Islet precursor cell (in vitro differentiated cells): ENCODE results near the gene CA5A.
"Not testable (repeated sequence)": the region's sequence is repeated elsewhere in the genome, so short reads cannot be mapped to it uniquely, and the experiment has no call there.

Experiments used
- DNase-seq: peaks from one replicate; pipeline ENCODE4 v3.0.0-alpha.2; 2018

Gene CA5A

DNA sequence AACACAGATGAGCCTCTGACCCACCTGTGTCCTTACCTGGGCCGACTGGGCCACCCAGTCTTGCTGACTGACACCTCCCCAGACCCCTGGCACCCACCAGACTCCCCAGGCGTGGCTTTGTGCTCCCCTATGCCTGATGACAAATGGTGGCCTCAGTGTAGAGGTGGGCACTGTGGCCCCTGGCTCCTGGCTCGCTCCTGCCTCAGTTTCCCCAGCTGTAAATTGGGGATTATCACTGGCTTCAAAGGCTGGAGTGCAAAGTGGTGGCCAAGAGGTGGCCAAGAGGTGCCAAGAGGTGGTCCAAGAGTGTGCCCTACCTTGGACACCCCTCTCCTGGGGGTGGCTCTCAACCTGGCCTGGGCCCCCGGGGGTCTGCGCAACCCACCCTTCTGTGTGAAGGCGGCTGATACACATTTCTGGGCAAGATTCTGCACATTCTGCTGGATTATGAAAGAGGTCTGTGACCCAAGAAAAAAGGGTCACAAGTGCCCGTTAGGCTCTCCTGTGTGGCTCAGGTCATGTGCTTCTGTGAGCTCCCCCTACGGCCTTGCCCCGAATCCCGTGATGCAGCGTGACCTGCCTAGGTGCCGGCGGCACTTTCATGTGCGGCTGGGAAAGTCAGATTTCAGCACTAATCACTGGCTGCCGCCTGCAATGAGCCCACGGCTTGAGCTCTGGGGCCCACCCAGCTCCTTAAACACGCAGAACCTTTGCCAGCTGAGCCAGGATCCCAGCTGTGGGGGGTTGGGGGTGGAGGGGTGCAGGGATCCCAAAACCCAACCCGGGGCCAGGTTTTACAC lies 74.8 kb downstream of the CA5A start:
- not testable (repeated sequence) for DNase-seq

GRCh38 chr16:87860553-87861299 lies 75.6 kb downstream of the CA5A start:
- DNase-seq, result peak; percentile 82

- DNase-seq, result not testable (repeated sequence)
These were observed 78.0 kb downstream of the CA5A start for GRCh38 chr16:87858151-87858993.

DNA sequence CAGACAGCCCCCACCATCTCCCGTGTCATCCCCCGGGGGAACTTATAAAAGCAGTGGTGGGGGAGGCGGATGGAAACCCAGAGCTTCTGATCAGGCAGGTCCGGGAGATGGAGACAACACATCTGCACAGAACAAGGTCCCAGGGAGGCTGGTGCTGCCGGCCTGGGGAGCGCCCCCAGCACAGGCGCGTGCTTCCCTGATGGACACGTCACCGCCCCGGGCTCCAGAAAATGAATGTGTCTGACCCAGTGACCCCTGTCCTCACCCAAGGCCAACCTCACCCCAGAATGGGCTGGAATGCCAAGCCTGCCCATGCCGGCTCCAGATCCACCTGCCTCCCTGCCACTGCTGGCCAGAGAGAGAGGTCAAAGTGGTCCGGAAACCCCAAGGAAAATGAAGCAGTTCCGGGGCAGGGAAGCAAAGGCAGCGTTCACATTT lies 79.5 kb downstream of the CA5A start:
- DNase-seq, result no peak

DNA sequence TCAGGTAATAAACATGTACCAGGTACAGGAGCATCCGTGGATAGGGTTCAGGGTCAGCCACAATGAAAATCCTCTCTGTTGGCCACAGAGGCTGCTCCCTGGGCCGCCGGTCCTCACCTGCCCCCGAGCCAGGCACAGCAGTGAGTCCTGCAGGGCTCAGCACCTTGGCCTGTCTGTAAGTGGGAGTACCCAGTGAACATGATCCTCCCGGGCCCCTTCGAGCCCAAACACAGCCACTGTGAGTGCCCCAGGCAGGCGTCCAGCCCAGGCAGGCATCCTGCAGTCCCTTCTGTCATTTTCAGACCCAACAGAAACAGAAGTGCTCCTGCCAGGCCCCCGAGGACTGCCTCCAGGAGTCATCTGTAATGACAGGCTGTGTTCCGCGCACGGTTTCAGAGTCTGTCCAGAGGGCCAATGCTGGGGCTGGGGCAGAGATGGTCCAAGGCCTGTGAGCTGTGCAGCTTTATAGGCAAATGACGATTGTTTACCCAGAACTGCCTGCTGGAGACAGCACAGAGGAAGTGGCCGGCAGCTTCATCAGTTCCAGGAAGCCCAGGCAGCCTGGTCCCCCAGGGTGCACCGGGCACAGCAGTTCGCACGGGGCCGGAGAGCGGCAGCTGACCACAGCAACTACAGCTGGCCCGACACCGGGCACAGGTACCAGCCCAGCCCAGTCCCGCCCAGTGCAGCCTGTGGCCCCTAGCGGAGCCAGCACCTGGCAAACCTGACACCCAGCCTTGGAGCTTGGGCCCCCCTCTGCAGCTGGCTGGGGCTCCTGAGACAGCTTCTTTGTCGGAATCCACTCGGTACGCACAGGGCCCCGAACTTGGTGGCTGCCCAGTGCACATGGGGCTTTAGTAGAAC lies 80.2 kb downstream of the CA5A start:
- peak; percentile 84 for DNase-seq

DNA sequence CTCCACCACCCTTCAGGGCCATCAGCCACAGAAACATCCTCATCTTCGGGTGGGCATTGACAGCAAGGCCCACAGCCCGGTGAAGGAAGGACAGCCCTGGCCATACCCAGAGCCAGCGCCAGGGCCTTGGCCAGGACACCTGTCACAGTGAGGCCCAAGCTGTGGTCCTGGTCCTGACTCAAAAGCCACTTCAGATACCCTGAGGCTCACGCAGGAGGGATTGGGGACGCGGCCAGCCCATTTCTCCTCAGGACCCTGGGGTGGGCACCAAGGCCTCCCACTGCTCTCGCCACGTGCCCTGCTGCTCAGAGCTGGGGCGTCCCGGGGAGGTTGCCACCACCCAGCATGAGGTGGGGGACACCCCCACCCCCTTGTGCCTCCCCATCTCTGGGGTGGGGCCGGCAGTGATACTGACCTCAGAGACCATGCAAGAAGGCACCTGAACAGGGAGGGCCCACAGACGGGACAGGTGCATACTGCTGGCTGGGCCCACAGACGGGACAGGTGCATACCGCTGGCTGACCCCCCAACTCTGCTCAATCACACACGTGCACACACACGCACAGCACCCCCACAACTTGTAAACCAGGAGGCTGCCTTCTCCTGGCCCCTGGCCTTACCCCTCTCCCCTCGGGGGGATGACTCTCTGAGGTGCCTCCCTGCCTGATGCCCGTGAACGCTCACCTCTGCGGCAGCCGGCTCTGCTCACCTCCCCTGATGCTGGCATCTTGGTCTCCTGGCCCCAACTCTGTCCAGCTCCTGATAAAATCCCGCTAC lies 81.2 kb downstream of the CA5A start:
- no peak for DNase-seq

- no peak for DNase-seq
These were observed 82.0 kb downstream of the CA5A start for GRCh38 chr16:87854053-87854906.

- peak; percentile 99 for DNase-seq
These were observed 82.8 kb downstream of the CA5A start for GRCh38 chr16:87853411-87854052.

GRCh38 chr16:87851601-87852000 lies 84.7 kb downstream of the CA5A start:
- peak; percentile 93 for DNase-seq

- peak; percentile 88 for DNase-seq
These were observed 85.2 kb downstream of the CA5A start for GRCh38 chr16:87851141-87851587.

DNA sequence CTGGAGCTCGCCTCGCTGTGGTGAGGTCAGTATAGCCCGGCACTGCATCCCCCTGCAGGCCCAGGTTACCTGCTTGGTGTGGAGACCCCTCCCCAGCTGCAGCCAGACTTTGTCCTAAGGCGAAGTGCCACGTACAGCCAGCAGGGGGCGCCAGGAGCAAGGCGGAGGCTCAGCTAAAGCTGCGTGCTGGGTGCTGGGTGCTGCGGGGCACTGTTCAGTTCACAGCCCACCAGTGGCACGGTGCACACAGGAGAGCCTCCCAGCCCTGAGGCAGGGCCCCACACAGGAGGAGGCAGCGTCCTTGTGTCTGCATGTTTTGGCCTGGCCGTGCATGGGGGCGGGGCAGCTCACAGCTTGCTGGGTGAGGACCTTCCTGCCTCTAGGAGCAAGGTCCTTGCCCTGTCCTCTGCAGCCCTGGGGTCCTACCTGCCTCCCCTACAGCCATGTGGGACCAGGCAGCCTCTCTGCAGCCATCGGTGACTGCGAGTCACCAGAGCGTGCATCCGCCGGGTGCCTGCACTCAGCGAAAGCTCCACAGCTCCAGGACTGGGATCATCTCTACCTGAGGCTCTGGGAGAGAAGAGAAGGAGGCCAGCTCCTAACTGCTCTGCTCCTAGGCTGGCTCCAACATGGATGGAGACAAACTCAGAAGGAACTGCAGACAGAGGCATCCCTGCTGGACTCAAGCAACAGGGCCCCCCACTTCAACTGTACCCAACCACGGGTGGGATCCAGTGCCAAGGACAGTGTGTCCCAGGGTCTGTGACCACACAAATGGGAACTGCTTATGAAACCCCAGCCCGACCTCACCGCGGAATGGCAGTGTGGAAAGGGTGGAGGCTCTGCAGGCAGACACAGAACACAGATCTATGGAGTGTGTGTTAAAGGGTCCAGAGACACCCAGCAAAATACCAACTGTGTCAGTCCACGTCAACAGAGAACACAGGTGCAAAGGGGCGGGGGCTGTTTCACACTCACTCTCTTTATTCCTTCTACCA lies 86.0 kb downstream of the CA5A start:
- DNase-seq, result peak; percentile 90

DNA sequence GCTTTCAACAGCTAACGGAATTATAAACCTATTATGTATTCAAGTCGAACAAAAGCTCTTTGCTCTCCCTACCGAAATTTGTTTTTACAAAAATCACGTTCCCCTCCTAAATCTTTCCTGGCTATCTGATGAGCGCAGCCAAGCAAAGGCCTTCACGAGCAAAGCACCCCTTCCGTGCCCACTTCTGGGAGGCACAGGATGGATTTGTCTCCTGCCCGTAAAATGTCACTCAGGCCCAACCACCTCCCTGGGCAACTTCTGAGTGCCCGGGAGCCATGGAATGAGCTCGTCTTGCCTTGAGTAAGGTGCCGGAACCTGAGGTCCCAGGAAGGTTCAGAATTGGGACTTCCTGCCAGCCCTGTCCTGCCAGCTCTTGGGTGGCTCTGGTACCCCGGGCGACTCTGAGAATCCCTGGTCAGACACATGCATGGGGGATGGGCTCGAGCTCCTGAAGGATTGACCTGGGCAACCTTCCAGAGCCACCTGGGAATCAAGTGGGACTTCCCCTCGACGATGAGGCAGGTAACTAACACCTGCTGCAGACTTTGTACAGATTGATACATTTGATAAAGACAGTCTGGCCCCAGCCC lies 86.8 kb downstream of the CA5A start:
- DNase-seq, result no peak

DNA sequence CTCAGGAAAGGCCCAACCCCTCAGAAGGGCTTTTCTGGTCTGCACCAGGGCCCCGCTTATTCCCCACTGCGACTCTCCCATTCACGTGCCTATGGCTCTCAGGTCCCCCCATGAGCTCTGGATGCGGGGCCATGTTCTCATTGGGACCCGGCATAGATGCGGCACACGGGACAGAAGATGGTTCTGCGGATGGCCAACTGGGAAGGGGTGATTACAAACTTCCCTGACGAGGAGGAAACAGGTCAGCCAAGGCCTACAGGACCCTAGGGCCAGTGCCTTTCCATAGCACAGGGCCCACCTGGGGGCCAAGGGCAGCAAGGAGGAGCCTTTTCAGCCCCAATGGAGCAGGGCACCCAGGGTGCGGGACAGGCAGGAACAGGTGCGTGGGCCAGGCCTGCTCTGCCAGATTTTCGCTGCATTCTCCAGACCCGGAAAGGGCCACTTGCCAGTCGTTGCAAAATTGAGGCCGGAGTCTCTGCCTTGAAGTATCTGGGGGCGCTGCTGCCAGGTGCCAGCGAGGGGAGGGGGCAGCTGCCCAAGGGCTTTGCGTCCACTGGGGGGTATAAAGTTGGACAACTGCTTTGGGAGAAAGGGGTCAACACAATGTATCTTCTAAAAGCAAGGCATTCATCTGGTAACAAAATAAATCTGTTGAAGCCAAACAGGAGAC lies 87.5 kb downstream of the CA5A start:
- DNase-seq, result no peak

GRCh38 chr16:87847785-87848675 lies 88.3 kb downstream of the CA5A start:
- DNase-seq, result no peak

DNA sequence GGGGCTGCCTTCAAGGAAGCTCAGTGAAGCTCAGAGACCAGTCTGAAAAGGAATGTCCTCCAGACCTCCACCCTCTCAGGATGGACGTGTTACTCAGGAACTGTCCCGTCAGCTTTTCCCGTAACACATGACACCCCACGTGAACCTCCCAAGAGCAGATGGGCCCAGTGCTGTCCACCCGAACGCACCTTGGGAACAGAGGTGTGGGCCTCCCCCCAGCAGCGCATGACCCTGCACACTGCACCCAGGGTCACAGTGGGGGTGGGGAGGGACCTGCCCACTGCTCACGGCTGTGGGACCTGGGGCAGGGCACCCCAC lies 88.9 kb downstream of the CA5A start:
- DNase-seq, result no peak

DNA sequence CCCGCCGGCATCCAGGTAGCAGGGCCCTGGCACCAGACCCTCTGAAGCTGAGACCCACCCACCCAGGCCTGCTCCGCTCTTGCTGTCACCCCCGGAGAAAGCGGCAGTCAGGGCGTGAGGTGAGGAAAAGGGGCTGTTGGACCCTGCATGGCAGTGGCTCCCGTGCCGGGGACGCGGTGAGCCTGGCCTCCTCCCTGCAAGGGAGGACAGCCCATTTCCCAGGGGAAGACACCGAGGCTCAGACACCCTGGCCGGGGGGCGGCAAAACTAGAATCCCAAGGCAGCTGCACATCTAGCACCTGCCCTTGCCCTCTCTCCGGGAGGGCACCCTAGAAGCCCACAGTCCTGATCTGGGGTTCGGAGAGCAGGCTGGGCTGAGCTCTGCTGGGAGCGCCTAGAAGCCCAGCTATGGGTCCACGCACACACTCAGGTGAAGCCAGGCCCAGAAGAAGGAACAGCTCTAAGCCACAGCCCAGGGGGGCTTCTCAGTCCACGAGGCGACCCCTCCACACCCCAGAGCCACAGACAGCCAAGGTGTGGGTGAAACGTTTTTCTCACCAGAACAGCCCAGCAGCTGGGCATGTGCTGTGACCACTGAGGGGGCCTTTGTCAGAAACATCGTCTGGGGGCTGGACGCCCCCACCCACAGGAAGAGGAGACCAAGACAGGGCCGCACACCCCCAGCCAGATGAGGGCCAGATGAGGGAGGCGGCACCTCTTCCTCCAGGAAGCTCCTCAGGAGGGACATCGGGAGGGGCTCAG lies 89.4 kb downstream of the CA5A start:
- DNase-seq, result no peak
